ENCODE measurements around the gene CGAS.

DNA sequence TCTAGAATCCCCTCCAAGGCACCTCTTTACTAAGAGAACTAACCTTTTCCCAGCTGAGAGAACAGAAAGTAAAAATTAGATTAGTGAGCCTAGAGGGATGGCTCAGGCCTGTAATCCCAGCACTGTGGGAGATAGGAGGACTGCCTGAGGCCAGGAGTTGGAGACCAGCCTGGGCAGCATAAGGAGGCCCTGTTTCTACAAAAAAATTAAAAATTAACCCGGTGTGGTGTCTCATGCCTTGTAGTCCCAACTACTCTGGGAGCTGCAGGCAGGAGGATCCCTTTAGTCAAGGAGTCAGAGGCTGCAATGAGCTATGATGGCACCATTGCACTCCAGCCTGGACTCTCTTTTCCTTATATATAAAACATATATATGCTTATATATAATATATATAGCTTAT, 76.9 kb downstream of the CGAS start:
- TF ChIP-seq, protein P1, sequence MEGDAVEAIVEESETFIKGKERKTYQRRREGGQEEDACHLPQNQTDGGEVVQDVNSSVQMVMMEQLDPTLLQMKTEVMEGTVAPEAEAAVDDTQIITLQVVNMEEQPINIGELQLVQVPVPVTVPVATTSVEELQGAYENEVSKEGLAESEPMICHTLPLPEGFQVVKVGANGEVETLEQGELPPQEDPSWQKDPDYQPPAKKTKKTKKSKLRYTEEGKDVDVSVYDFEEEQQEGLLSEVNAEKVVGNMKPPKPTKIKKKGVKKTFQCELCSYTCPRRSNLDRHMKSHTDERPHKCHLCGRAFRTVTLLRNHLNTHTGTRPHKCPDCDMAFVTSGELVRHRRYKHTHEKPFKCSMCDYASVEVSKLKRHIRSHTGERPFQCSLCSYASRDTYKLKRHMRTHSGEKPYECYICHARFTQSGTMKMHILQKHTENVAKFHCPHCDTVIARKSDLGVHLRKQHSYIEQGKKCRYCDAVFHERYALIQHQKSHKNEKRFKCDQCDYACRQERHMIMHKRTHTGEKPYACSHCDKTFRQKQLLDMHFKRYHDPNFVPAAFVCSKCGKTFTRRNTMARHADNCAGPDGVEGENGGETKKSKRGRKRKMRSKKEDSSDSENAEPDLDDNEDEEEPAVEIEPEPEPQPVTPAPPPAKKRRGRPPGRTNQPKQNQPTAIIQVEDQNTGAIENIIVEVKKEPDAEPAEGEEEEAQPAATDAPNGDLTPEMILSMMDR (IDR thresholded peaks at IDR 0.05) = no peak
- TF ChIP-seq EP300 (IDR thresholded peaks at IDR 0.05) = no peak
- no peak for TF ChIP-seq POLR2A (IDR thresholded peaks at IDR 0.05)
- no peak for TF ChIP-seq POLR2AphosphoS5 (IDR thresholded peaks at IDR 0.05)

All from gastroesophageal sphincter (tissue), 3 donors.